NCI-H446 treated with DMSO at 0.1 percent for 48 hours (cell line): ENCODE results near the gene CDH12.

ENCODE experiments used
- DNase-seq: peaks from one replicate; lab custom pipeline; 2025; lab: John Stamatoyannopoulos, UW

The CDH12 gene

GRCh38 chr5:21823076-21823574 is 1030.0 kb downstream of the CDH12 start:
- no peak for DNase-seq

GRCh38 chr5:21820527-21820926 is 1032.6 kb downstream of the CDH12 start:
- no peak for DNase-seq

- DNase-seq, result no peak
These were observed 1034.8 kb downstream of the CDH12 start for GRCh38 chr5:21818370-21818720.

GRCh38 chr5:21817668-21818369 is 1035.3 kb downstream of the CDH12 start:
- DNase-seq, result peak; percentile 53

GRCh38 chr5:21810737-21811316 is 1042.3 kb downstream of the CDH12 start:
- peak; percentile 58 for DNase-seq

GRCh38 chr5:21809611-21810010 is 1043.5 kb downstream of the CDH12 start:
- no peak for DNase-seq

GRCh38 chr5:21807953-21808352 is 1045.2 kb downstream of the CDH12 start:
- no peak for DNase-seq

GRCh38 chr5:21806943-21807342 is 1046.2 kb downstream of the CDH12 start:
- DNase-seq, result no peak

- DNase-seq, result no peak
These were observed 1046.9 kb downstream of the CDH12 start for GRCh38 chr5:21806271-21806670.

- peak; percentile 56 for DNase-seq
These were observed 1050.2 kb downstream of the CDH12 start for GRCh38 chr5:21802869-21803490.

GRCh38 chr5:21802100-21802499 is 1051.0 kb downstream of the CDH12 start:
- no peak for DNase-seq

- no peak for DNase-seq
These were observed 1060.4 kb downstream of the CDH12 start for GRCh38 chr5:21792748-21793147.

- DNase-seq, result no peak
These were observed 1061.8 kb downstream of the CDH12 start for GRCh38 chr5:21791304-21791703.

- peak; percentile 44 for DNase-seq
These were observed 1068.7 kb downstream of the CDH12 start for GRCh38 chr5:21784487-21784886.

- DNase-seq, result peak; percentile 56
These were observed 1070.0 kb downstream of the CDH12 start for GRCh38 chr5:21783074-21783679.

- DNase-seq, result peak; percentile 88
These were observed 1076.7 kb downstream of the CDH12 start for GRCh38 chr5:21776466-21776865.

GRCh38 chr5:21774801-21775200 is 1078.3 kb downstream of the CDH12 start:
- peak; percentile 77 for DNase-seq

- no peak for DNase-seq
These were observed 1078.9 kb downstream of the CDH12 start for GRCh38 chr5:21774281-21774680.

- DNase-seq, result no peak
These were observed 1079.7 kb downstream of the CDH12 start for GRCh38 chr5:21773456-21773855.

- DNase-seq, result no peak
These were observed 1087.7 kb downstream of the CDH12 start for GRCh38 chr5:21765406-21765805.

GRCh38 chr5:21739096-21739495 is 1114.0 kb downstream of the CDH12 start:
- DNase-seq, result no peak

- DNase-seq, result no peak
These were observed 1129.6 kb downstream of the CDH12 start for GRCh38 chr5:21723500-21723899.
